Measurements from ENCODE around the gene OIT3.

OIT3 gene

DNA sequence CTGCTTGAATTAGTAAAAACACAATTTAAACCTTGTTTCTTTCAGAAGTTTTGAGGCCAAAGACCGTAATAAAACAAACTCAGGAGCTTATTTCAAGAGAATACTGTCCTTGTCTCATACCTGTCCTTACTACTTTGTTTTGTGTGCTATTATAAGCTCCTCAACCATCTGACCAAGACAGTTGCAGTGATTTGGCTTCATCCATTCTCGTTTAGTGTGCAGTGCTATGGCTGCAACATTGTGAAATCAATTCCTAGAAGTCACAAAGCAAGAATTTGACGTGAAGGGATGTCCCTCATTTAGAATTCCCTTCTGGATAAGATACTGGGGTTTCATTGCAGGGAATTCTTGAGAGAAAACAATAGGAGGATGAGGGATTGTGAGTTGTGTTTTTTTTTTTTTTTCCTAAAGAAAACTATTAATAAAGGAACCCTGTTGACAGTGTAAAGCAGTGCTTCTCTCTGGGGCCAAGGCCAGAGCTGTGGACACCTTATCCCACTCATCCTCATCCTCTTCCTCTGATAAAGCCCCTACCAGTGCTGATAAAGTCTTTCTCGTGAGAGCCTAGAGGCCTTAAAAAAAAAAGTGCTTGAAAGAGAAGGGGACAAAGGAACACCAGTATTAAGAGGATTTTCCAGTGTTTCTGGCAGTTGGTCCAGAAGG lies at the start of gene OIT3:
Gene OIT3, plus strand, starts transcription at position 604 of the 663 bp plus-strand sequence. CDS start 60 bp downstream, outside the sequence.
- DNase-seq (ENCODE audit: low read depth, low spot score) = no peak

DNA sequence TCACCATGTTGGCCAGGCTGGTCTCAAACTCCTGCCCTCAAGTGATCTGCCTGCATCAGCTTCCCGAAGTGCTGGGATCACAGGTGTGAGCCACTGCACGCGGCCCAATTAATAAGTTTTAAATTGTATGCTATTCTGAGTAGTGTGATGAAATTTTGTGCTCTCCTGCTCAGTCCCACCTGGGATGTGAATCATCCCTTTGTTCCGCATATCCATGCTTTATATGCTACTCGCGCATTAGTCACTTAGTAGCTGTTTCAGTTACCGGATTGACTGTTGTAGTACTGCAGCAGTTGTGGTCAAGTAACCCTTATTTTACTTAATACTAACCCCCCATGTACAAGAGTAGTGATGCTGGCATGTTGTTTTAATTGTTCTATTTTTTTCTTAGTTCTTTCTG lies 47.3 kb upstream of the OIT3 start:
- DNase-seq (ENCODE audit: low read depth, low spot score) = no peak

DNA sequence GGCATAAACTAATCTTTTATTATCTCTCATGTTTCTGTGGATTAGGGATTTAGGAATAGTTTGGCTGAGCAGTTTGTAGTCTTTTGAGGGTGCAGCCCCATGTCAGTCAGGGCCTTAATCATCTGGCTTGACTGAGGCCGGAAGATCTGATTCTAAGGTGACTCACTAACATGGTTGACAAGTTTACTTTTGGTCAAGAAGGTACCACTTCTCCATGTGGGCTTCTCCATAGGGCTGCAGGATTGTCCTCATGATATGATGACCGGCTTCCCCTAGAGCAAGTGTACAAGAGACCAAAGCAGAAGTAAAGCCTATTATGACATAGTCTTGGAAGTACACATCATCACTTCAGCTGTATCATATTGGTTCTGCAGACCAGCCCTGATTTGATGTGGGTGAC lies 45.9 kb upstream of the OIT3 start:
- no peak for DNase-seq (ENCODE audit: low read depth, low spot score)

DNA sequence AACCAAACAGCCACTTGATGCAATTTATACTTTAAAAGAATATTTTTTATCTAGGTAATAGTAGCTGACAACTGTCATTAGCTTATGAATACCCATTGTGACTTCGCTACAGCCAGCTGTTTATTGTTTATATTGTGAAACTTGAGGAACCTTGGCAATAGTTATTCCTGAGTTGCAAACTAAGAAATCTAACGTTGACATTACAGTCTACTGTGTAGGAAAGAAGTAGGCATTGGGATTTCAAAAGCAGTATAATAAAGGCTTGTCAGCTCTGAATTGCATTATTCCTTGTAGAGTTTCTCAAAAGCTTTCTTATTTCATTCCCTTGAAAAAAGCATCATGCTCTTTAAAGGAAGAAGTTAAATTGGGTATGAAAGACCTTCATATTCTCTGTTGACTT lies 42.7 kb upstream of the OIT3 start:
- no peak for DNase-seq (ENCODE audit: low read depth, low spot score)

DNA sequence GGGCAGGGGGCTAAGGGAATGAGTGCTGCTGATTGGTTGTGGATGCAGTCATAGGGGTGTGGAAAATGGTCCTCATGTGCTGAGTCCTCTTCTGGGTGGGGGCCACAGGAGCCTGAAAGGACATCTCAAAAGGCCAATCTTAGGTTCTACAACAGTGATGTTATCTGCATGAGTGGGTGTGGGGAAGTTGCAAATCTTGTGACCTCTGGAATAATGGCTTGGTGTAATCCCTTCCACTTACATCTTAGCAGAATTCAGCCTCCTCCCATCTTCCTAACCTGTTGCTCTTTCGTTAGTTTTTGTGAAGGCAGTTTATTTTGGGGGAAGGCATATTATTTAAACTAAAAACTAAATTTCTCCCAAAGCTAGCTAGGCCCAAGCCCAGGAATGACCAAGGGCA lies 42.0 kb upstream of the OIT3 start:
- no peak for DNase-seq (ENCODE audit: low read depth, low spot score)

DNA sequence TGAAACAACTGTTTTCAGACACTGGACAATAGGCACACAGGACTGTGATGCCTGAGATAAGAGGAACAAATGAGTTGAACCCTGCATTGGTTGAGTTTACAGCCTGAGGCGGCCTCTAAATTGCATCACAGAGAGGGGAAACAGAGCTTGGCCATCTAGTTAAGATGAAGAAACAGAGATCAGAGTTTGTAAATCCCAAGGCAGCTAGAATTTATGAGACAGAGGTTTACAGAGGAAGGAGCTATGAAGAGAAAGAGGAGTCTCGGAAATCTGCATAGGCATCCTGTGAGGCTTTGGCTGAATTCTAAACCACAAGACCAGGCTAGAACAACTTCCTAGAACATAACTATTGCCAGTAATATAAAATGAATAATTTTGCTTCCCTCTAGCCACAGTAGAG lies 41.0 kb upstream of the OIT3 start:
- DNase-seq (ENCODE audit: low read depth, low spot score) = peak; percentile 6

DNA sequence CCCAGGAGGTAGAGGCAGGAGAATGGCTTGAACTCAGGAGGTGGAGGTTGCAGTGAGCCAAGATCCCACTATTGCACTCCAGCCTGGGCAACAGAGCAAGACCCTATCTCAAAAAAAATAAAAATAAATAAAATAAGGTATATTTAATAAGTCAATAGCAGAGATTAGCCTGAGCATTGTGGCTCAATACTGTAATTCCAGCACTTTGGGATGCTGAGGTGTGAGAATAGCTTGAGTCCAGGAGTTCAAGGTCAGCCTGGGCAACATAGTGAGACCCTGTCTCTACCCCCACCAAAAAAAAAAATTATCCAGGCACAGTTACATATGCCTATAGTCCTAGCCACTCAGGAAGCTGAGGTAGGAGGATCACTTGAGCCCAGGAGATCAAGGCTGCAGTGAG lies 38.4 kb upstream of the OIT3 start:
- no peak for DNase-seq (ENCODE audit: low read depth, low spot score)

DNA sequence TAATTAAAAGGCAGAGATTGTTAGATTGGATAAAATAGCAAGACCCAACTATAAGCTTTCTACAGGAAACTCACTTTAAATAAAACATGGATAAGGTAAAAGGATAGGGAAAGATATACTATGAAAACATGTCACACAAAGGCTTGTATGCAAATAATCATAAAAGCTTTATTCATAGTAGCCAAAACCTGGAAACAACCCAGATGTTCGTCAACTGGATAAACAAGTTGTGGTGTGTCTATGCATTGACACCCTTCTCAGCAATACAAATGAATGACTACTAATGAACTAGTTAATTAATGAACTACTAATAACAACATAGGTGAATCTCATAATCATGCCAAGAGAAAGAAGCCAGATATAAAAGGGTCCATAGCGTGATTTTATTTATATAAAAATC lies 37.7 kb upstream of the OIT3 start:
- DNase-seq (ENCODE audit: low read depth, low spot score) = no peak

DNA sequence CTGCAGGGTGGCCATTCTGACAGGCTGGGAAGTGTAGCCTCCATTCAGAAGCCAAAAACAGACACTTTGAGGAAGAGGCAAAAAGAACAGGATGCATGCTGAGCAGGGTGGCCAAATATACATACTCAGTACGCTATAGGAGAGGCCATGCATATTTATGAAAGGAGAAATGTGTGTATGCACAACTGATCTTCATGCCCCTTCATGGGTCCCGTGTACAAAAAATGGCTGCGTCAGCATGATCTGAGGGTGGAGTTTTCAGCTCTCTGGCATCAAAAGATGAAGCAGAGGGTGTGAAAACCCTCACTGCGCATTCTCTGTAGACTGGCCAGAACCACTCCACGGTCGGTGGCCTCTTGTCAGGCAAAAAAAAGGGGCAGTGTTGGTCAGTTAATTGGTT lies 35.5 kb upstream of the OIT3 start:
- DNase-seq (ENCODE audit: low read depth, low spot score) = no peak

DNA sequence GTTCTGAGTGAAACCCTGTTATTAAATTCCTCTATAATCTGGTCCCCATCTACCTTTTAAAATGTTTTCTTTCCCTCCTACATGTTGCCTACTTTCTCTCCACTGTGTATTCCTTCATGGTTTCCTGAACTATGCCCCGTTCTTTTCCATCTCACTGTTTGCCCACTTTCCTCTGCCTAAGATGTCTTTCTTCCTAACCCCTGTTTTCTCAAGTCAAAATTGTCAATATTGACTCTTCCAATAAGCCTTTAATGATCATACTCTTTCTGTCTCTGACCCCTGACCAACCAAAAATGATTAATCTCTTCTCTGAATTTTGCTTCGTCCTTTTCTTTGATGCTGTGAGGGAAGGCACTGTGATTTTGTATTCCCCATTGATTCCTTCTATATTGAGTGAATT lies 30.6 kb upstream of the OIT3 start:
- DNase-seq (ENCODE audit: low read depth, low spot score) = no peak

DNA sequence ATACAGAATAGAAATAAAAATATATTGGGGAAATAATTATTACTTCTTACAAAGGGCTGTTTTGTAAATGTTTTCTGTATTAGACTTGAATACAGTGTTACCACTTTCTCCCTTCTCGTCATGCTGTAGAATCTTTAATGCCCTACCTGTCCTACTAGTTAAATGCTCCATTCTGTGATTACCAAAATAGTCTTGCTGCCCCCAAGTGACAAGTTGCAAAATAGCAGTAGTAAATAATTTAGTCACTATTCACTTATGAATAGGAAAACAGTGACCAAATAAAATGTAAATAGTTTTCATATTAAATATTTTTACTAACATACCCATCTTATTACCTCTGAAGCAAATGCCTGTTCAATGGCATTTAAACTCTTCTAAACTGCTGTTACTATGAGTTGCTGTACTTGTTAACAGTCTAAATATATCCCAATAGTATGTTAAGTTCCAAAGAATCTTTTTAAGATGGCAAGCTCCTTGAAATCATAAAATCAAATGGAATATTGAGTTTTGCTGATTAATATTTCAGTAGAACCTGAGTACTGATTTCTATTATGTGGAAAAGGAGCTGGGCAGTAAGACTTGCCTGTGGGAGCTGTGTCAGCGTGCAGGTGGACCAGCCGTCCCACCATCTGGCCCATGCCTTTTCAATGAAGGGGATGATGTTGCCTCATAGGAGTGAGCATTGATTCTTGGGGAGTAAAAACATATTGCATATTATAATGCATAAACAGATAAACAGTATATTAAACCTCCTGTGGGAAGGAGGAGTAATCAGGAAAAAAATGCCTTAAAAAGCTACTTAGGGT lies 18.1 kb upstream of the OIT3 start:
- DNase-seq (ENCODE audit: low read depth, low spot score) = no peak

DNA sequence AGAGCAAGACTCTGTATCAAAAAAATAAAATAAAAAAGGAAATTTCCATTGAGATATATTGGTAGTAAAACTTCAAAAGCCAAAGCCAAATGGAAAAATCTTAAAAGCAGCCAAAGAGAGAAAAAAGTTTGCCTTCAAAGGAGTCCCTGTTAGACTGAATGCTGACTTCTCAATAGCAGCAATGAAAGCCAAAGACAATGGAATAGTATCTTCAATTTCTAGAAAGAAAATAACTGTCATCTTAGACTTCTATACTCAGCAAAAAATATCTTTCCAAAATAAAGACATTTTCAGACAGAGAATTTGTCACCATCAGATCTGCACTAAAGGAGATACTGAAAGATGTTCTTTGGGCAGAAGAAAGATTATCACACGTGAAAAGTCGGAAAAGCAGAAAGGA lies 14.3 kb upstream of the OIT3 start:
- no peak for DNase-seq (ENCODE audit: low read depth, low spot score)

DNA sequence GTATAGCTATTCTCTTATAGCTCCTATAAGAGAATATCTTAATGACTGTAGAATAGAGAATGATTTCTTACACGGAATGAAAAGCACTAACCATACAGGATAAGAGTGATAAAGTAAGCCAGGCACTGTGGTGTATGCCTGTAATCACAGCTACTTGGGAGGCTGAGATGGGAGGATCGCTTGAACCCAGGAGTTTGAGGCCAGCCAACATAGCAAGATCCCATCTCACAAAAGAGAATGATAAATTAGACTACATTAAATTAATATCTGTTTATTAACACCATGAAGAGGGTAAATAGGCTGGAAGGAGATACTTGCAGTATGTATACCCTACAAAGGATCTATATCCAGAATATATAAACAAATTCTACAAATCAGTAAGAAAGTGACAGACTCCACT lies 12.2 kb upstream of the OIT3 start:
- no peak for DNase-seq (ENCODE audit: low read depth, low spot score)

DNA sequence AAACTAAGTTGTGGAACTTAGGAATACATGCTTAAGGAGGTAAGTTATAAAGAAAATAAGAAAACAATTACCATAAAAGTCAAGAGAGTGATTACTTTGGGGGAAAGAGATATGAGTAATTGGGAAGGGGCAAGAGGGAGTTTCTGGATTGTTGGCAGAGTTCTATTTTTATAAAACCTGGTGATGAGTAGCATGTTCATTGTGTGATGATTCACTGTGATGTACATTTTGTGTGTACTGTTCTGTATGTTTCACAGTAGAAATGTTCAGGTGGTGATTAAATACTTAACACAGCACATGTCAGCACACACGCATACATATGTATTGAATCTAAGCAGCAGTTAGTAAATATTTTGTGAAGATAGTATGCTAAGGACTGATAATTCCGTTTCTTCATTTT lies 9.7 kb upstream of the OIT3 start:
- no peak for DNase-seq (ENCODE audit: low read depth, low spot score)

DNA sequence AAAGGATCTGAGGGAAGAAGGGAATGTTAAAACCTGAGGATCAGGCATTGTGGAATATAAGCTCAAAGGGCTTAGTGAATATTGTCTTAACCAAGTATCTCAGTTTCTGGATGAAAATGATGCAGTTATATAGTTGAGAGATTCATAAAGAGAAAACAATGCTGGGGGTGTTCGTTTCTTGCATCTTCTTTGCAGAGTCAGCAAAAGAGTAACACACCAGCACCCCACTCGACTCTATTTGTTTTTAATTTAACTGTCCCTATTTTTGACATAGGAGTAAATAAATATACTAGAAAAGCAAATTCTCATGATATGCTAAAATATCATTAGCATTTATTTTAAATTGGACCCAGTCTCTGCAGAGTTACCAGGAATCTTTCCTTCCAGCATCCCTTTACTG lies 7.6 kb upstream of the OIT3 start:
- no peak for DNase-seq (ENCODE audit: low read depth, low spot score)

DNA sequence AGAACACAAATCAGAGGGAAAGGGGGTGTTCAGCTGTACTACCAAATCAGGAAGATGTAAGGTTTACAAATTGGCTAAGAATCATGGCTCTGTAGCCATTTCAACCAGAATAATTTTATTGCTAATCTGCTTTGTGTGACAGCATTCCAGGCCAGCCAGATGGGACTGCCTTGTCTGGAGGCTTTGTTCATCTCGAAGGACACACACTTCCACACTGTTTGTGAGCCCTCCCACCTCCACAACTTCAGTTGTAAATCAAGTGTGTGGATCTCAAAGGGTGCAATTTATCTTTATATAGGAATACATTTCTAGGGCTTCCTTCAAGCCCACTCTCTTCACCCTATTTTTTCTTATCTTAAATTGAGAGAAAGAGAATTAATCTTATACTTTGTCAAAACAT lies 6.9 kb upstream of the OIT3 start:
- DNase-seq (ENCODE audit: low read depth, low spot score) = no peak

DNA sequence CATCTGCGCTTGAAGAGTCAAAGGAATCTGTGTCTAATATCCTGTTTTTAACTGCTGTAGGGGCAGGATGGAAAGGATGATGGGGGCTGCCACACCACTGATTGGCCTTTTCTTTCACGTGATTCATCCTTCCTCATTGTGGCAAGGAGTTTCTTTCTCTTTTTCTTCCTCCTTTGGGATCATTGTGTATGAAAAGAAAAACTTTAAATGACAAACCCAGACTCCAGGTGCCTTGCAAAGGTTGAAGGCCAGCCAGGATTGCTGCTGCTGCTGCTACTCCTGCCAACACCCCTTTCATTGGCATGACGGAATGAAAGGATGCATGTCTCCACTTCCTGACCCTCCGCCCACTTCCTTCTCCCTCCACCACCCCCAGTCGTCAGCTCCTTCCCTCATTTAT lies 6.5 kb upstream of the OIT3 start:
- DNase-seq (ENCODE audit: low read depth, low spot score) = no peak

DNA sequence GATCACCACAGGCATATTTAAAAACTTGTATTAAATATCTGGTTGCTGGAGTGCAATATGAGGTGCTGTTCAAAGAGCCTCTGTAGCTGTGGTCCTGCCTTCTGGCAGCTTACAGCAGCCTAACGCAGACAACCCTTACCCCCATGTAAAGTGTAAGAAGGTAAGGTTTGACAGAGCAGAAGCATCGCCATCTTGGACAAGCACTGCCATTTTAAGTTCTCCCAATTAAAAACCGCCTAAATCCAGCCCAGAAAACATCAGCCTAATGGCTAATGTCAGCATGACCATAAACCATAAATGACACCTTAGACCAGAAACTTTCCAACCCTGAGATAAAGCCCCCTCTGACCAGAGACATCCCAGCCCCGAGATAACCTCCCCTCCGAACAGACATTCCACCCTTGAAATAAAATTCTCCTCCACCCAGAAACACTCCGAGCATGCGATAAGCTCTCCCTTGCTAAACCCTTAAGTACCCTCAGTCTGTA lies 5.3 kb upstream of the OIT3 start:
- peak; percentile 67 for DNase-seq (ENCODE audit: low read depth, low spot score)

DNA sequence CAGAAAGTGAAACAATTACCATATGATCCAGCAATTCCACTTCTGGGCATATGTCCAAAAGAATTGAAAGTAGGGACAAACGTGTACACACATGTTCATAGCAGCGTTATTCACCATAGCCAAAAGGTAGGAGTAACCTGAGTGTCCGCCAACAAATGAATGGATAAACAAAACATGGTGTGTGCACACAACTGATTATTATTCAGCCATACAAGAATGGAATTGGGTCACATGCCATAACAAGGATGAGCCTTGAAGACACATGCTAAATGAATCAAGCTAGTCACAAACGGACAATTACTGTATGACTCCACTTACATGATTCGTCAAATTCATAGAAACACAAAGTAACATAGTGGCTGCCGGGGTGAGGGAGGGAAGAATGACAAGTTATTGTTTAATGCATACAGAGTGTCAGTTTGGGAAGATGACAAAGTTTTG lies 4.1 kb upstream of the OIT3 start:
- no peak for DNase-seq (ENCODE audit: low read depth, low spot score)

DNA sequence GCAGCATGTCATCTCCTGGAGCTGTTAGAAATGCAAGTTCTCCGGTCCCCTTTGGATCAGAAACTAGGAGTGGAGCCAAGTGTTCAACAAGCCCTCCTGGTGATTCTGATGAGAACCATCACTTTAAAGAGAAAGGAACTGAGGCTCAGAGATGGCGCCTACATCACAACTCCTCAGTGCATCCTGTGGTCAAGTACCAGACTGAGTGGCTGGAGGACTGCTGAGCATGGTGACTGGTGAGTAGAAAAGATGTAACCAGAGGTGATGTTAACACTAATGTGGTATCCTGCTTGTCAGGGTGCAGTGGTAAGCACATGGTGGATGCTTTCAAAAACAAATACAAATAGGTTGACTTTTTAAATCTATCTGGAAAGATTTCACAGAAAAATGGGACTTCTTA lies 3.5 kb upstream of the OIT3 start:
- no peak for DNase-seq (ENCODE audit: low read depth, low spot score)

DNA sequence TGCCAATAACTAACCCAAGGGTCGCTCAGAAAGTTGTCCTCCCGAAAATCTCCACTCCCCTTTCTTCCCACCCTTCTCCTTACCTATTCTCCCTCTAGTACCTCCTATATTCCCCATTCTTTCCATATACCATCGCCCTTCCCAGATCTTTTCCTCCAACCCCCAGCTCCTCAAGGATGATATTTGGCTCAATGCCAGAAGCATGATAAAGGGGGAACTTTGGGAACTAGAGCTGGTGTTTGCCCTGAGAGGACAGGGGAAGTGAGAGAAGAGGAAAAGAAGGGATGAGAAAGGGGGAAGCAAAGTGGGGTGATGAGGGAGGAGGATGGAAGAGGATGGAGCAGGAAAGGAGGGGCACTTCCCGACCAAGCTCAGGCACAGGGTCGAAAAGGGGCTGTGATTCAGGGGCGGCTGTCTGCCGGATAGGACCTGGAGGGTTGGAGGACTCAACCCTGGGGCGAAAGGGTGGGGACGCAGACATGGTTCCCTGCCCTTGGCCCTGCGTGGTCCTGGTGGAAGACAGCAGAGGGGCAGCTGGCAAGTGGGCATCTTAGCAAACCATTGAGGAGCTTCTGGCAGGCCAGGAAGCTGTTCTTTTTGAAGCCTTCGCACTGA lies 1.8 kb downstream of the OIT3 start:
- DNase-seq (ENCODE audit: low read depth, low spot score) = no peak

DNA sequence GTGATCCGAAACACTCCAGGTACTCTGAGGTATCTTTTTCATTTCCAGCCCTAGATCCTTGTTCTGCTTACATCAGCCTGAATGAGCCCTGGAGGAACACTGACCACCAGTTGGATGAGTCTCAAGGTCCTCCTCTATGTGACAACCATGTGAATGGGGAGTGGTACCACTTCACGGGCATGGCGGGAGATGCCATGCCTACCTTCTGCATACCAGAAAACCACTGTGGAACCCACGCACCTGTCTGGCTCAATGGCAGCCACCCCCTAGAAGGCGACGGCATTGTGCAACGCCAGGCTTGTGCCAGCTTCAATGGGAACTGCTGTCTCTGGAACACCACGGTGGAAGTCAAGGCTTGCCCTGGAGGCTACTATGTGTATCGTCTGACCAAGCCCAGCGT lies 5.1 kb downstream of the OIT3 start:
- DNase-seq (ENCODE audit: low read depth, low spot score) = no peak

DNA sequence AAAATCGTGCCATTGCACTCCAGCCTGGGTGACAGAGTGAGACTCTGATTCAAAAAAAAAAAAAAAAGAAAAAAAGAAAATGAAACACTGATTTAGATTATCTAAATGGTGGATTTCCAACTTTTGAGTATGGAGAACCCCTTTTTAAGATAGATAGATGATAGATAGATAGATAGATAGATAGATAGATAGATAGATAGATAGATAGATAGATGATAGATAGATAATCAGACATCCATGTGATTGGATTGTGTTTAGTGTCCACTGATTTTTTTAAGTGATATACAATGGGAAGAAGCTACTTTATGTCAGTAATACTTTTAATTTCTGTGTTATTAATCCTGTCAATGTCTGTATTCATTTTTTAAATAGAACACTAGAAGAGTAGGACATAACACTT lies 6.0 kb downstream of the OIT3 start:
- DNase-seq (ENCODE audit: low read depth, low spot score) = no peak

All from ELF-1 (cell line).